DMS153 (cell line): Measurements from ENCODE around the gene KRI1.
"Not testable (repeated sequence)": the region's sequence is repeated elsewhere in the genome, so short reads cannot be mapped to it uniquely, and the experiment has no call there.

Source experiments
- DNase-seq: peaks from one replicate; lab custom pipeline; 2025; lab: John Stamatoyannopoulos, UW

Gene KRI1

DNA sequence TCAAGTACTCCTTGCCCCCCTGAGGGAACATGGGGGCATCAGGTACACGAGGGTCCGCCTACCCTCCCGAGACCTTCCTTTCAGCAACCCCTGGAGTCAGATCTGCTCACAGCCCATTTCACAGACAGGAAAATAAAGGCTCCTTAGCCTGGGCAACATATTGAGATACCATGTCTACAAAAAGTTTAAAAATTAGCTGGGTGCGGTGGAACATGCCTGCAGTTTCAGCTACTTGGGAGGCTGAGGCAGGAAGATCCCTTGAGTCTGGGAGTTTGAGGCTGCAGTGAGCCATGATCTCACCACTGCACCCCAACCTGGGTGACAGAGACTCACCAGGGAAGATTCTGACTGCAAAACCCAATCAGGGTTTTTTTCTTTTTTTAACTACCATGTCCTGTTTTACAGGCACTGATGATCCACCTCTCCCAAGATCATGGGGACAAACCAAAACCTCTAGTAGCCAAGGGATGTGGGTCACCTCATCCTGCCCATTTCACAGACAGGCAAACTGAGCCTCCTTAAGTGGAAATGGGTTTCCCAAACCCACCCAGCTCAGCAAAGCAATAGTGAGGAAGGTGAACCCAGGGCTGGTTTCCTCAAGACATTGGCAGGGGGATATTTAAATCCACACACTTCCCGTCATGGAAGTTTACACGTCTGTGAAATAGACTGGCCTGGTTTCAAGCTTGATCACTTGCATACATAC is 9.4 kb upstream of the KRI1 start:
- DNase-seq, result no peak

DNA sequence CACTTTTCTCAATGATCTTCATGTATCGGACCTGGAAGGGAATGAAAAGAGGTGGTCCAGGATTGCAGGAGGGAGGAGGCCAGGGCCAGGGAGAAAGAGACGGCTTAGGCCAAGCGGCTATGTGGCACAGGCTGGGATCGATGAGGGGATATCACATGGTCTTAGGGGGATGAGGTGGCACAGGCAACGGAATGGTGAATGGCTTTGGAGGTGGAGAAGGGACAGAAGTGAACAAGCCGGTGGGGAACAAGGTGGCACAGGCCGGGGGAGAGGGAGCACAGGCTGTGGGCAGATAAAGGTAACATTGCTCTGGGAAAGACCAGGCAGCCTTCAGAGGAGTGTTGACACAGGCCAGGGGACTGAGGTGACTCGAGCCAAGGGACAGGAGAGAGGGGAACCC is 8.7 kb upstream of the KRI1 start:
- DNase-seq, result no peak

DNA sequence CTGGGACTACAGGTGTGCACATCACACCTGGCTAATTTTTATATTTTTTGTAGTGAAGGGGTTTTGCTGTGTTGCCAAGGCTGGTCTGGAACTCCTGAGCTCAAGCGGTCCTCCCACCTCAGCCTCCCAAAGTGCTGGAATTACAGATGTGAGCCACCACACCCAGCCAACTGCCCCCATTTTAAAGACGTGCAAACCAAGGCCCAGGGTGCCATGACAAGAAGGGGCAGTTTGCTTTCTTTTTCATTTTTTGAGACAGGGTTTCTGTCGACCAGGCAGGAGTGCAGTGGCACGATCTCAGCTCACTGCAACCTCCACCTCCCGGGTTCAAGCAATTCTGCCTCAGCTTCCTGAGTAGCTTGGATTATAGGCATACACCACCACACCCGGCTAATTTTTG is 8.0 kb upstream of the KRI1 start:
- DNase-seq, result not testable (repeated sequence)

DNA sequence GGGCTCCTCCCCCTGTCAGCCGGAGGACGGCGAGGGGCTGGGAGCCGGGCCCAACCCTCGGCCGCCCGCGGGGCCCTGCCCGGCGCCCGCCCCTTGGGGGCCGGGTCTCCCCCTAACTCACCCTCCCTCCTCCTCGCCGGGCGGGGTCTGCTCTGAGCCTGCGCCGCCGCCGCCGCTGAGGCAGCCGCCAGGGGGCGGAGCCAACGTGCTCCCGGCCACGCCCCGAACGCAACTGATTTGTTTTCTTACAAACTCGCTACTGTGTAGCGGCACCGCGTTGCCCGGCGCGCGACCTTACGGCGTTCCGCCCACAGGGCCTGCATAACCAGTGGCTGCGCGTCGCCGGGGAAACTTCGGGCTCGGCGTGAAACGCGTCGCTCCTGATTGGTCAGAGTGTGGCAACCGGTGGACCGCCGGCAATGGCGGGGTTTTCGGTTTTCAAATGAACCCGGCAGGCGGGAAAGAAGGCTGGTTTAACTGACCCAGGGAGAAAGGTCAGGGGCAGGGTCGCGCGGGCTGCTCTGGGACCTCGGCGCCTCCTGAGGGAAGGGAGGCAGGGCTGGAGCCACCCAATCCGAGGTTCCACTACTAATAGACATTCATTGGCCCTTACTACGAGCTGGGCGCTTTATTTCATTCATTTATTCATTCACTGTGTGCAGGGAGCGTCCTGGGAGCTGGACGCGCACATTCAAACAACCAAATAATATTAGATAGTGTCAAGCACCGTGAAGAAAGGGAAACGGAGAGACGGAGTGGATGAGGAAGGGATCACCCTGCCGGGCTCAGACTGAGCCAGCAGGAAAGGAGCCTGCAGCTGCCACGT is 3.2 kb upstream of the KRI1 start, which contains the start of gene CDKN2D:
Gene CDKN2D, minus strand, starts transcription at position 154 of the 826 bp plus-strand sequence. CDS start 326 bp downstream, outside the sequence.
- DNase-seq, result peak; percentile 99

DNA sequence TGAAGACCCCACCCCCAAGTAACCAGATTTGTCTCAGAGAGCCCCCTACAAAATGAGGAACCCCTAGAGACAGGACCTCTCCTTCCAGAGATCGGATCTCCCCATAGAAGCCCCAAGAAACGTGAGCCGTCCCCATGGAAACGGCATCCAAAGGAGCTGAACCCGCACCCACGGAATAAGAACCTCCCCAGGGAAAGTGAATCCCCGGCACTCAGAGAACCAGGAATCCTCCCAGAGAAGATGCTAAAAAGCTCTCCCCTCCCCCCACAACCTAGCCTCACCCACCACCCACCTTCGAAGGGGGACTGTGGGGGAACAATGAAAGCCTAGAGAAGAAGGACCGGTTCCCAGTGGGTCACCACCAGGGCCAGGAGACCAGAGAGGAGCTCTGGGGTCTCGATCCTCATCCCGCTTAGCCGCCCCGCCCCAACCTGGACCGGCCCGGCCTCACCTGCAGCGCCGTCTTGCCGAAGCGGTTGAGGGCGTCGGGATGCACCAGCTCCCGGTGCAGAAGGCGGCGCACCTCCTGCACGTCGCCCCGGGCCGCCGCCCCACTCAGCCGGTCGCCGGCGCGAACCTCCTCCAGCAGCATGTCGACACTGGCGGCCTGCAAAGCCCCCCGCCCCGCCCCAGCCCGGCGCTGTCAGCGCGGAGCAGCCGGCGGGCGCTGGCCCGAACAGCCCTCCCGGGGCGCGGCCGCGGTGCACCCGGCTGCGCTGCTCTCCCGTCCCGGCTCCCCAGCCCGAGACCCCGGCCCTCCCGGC is 2.4 kb upstream of the KRI1 start:
- DNase-seq, result peak; percentile 60

DNA sequence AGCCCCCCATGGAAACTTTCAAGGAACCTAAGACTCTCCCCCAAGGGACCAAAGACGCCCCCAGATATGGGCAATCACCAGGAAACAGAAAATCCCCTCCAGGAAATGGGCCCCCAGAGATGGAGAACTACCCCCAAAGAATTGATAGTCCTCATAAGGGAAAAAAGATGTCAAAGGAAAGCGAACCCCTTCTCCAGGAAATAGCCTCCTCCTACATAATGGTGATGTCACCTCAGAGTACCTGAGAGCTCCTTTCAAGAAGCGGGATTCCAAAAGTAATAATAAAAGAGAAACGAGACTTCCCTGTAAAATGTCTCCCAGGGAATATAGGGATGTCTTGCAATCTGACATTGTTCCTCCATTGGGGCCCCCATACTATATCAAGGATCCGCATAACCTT is 1.8 kb upstream of the KRI1 start:
- no peak for DNase-seq

DNA sequence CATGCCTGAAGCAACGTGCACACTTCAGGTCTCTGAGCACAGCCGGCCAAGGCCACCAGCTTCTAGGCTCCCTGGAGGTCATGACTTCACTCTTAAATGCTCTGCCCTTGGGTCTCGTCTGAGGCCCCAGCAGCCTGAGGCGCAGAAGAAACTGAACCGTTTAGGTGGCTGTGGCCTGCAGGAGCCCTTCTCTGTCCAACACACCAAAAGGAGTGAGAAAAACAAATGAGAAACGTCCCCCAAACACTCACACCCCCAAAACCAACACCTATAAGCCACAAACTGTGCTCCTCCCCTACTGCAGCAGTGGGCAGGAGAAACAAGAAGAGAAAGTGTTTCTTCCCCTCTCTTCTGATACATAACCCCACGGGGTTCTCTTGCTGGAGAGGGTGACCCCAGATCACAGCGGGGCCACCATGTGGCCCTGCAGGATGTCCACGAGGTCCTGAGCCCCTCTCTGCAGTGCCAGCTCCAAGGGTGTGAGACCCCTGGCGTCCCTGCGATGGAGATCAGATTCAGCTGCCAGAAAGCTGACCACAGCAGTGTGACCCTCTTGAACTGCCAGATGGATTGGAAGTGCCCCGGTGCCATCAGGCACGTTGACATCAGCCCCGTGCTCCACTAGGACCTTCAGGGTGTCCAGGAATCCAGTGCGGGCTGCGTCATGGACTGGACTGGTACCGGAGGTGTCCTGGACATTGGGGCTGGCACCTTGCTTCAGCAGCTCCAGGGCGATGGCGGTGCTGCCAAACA is 1.0 kb upstream of the KRI1 start:
- DNase-seq, result no peak

DNA sequence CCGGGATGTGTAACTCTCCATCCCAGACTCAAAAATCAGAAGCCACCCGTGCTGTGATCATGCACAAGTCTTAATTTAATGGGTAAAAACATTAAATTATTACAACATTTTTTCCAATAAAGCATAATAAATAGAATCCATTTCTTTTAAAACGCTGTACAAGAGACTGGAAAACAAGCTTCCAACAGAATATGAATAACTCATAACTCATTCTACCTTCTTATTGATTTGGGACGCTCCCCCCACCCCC is 523 bp upstream of the KRI1 start:
- no peak for DNase-seq

DNA sequence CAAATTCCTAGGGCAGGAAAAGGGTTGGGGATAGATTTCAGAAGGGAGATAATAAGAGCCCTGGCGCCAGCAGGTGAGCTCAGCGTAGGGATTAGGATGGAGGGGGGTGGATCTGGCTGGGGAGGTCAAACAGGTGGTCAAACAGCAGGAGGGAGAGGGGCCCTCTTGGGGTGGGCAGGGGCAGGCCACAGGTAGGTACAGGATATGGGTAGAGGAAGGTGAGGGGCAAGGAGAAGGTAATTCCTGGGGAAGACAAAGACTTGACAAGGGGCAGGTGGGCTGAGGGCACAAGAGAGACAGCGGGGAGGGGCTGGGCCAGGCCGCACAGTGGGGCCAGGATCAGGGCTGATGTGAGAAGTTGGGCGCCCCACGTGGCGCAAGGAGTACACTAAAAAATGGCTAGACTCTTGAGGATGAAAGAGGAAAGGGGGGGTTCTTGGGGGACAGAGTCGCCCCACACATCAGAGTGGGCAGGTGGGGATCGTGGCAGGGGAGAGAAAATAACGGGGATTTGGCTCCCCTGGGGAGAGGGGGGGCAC is 713 bp downstream of the KRI1 start:
- no peak for DNase-seq

DNA sequence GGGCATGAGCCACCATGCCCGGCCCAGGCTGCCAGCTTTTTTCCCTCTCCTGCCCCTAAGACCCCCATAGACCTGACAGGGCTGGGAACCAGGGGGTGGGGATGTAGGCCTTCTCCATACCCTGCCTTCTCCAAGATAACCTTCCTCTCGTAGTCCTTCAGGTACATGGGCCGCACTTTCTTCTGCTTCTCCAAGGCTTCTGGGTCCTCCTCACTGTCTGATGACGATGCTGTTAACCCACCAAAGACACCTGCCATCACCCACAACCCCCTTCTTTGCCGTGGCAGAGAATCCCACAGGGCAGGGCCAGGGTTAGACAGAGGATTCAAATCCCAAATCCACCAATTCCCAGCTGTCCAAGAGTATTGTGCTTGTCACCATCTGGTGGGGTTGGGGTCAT is 3.2 kb downstream of the KRI1 start:
- no peak for DNase-seq

DNA sequence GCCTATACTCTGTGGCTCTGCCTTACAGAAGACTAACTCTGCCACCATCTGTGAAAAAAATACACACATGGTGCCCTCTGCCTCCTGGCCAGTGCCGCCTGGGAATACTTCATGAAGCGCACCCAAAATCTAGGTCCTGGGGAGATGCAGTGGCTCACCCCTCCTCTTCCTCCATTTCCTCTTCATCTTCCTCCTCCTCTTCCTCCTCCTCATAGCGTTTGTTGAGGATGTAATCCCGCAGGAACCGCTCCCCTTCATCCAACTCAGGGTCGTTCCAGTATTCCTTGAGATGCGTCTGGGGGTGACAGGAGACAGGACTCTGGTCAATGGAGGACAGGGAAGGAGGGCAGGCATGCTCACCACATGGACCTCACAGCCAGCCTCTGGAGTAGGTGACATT is 5.7 kb downstream of the KRI1 start:
- DNase-seq, result no peak

DNA sequence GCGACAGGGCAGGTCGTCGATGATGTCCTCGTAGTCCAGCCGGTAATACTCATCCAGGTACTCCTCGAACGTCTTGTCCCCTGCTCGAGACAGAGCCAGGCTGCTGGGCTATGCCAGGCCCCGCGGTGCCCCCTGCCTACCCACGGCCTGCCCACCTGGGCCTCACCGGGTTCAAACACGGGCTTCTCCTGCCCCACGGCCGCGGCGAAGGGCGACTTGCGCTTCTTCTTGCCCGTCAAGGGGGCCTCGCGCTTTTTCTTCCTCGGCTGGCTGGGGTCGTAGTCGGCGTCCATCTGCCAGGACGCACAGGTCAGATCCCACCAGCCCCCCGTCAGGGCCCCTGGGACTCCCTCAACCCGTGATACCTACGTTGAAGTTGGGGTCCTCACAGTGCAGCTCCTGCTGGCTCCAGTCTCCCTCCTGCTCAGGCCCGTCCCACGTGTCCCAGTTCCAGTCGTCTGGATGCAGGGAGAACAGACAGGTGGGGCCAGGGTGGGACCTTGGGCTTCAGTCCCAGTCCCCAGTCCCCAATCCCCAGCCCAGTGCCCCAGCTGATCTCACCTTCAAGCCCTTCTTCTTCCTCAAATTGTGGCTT is 8.1 kb downstream of the KRI1 start:
- DNase-seq, result no peak

DNA sequence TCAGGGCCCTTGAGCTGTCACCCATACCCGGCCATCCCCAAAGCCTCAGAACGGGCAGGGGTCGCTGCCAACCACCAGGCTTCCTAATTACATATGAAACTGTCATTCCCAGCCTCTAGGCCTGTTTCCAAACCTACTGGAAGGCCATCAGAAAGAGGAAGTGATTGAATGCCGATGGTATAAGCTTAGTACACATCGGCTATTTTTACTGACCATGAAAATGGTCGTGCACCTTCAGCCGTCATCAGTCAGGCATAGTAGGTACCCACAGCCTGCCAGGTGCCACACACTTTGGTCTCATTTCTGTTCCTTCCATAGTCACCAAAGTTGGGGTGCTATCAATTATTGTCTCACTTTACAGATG is 10.2 kb downstream of the KRI1 start:
- no peak for DNase-seq

DNA sequence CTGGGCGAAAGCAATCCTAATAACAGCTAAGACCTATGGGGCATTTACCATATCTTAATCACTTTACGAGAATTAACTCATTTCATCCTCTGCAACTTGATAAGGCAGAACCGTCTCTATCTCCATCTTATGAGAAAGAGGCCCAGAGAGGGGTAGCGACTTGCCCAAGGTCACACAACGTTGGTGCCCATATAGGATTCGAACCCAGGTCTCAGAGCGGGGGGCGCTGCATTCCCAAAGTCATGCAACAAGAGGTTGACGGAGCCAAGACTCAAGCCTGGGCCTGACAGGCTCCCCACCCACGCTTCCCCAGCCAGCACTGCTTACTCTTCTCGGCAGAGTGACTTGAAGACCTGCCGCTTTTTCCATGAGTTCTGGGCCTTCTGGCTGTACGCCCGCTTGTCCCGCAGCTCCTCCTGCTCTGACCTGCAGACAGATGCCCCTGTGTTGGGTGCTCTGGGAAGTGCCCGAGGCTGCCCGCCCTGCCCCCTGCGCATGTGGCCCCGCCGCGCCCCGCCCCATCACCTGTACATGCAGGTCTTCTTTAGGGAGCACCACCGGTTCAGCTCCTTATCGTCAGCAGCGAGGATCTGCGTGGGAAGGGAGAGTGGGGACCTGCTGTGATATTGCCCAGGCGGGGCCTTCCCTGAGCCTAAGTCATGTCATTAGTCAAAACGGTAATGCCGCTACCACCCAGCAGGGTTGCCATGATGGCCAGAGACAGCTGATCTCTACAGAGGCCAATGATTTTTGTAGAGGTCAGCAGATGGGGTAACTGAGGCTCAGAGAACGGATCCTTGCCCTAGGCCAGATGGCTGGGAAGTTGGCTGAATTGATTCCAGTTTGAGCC is 10.8 kb downstream of the KRI1 start:
- no peak for DNase-seq

DNA sequence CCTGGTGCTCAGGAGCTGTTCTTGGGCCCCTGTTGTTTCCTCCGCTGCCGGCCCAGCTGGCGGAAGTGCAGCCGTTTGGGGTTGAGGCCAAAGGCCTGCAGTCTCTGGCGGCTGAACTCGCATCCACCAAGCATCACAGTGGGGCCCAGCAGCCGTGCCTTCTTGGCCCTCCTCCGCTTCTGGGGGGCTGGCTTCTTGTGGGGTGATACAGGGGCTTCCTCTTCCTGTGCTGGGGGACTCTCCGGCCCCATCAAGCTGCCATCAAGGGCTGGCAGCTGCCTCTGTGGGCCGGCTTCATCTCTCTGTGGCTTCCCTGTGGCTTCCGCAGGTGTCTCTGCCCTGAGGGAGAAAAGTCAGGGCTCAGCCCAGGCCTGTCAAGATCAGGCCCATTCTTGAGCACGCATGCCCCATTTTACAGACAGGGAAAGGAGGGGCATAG is 11.8 kb downstream of the KRI1 start:
- DNase-seq, result no peak

DNA sequence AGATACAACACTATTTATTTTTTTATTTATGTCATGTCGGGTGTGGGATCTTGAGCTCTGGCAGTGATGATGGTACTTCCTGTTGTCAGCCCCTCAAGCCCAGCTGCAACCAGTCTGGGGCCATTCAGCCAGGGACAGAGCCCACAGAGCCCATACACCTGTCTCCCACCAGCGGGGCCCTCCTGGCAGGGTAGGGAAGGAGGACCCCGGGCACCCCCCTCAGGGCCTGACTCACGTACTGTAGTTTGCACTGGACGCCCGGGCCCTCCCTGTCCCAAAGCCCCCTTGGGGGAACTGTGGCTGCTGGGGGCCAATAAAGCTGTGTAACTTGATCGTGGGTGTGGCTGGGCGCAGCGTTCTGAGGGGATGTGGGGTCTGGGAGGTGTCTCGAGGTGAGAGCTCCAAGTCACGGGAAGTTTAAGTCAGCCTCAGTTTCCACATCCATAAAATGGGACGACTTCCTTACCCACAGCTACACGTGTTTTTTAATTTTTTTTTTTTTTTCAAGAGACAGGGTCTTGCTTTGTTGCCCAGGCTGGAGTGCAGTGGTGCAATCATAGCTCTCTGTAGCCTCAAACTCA is 12.6 kb downstream of the KRI1 start:
- no peak for DNase-seq

DNA sequence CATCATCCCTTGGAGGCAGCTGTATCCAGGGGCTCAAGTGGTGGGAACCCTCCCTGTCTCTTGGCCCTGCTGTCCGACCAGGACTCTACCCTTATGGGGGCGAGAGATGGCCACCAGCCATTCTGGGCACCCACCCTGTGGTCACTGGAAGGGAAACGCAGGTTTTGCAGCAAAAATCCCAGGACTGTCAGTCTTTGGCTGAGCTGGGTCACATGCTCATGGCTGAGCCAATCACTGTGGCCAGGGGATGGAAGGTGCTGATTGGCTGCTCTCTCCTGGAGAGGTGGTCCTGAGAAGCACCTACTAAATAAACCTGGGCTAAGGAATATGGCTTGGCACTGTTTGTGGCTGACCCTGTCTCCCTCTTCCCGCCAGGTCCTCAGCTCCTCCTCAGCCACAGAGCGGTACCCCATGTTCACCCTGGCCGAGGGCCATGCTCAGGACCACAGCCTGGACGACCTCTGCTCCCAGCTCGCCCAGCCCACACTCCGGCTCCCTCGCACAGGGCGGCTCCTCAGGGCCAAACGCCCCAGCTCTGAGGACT is 13.2 kb downstream of the KRI1 start:
- no peak for DNase-seq

DNA sequence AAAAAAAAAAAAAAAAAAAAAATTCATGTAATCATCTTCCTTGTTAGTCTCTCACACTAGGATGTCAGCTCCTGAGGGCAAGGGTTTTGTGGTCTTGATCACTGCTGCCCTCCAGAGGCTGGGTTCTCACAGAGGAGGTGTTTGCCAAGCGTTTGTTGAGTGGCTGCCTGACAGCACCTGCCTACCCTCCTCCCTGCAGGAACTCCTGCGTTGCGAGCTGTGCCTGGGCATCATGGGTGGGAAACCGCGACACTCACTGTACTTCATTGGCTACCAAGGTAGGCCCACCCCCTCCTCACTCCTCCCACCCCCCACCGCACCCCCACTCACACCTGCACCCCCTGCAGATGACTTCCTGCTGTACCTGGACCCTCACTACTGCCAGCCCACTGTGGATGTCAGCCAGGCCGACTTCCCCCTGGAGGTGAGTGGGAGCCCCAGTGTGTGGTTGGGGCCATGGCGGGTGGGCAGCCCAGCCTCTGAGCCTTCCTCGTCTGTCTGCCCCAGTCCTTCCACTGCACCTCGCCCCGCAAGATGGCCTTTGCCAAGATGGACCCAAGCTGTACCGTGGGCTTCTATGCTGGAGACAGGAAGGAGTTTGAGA is 14.0 kb downstream of the KRI1 start:
- DNase-seq, result no peak

DNA sequence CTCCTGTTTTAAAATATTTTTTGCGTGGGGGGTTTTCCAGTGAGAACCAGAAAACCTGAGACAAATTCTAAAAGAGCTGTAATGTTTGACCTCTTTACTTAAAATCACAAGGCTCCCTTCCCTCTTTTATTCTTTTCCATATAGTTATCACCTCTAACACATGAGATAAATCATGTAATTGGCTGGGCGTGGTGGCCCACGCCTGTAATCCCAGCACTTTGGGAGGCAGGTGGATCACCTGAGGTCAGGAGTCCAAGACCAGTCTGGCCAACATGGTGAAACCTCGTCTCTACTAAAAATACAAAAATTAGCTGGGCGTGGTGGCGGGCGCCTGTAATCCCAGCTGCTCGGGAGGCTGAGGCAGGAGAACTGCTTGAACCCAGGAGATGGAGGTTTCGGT is 14.8 kb downstream of the KRI1 start:
- DNase-seq, result not testable (repeated sequence)

DNA sequence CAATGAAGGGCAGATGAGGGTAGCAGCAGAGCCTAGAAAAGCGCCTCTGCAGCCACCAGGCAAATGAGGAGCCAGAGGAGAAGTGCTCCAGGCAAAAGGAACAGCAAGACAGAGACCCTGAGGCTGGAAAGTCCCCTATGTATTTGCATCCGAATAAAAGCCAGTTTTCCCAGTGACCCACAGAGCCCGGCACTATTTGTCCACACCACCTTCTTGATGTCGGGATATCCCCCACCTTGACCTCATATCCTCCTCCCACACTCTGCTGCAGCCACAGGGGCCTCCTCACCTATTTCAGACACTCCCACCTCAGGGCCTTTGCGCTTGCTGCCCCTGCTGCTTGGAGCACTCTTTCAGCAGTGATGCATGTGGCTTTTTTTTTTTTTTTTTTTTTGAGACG is 15.5 kb downstream of the KRI1 start:
- DNase-seq, result no peak
